IMR-90 (cell line): Measurements from ENCODE around the gene DAB2. TPM values are rescaled to one million over a fixed set of nuclear protein-coding genes. Genes with fewer than 3 reads are reported as not detected.

Source experiments
- ATAC-seq: fragments of 200-7000 bp; cut with Tn5 transposase; 2 replicates; pipeline ENCODE4 v1.9.1; 2020; ENCODE audit warnings: low read depth, mild to moderate bottlenecking, moderate library complexity
- BruUV-seq: library from RNA; stranded (reverse); fragments of 400-500 nt; replicated peaks from 2 replicates; lab custom pipeline; 2021; lab: Mats Ljungman, UMichigan
- CTCF ChIA-PET: fragments of 300-600 bp; formaldehyde crosslinking; extraction: SDS; loops from one replicate; lab custom pipeline; 2021; ENCODE audit warnings: antibody characterized with exemption; lab: Yijun Ruan, JAX
- POLR2A ChIA-PET: fragments of 300-600 bp; sonication (Branson Sonifier 250); formaldehyde crosslinking; loops from one replicate; lab custom pipeline; 2022; ENCODE audit warnings: antibody characterized with exemption; ENCODE audit not compliant: unreplicated experiment; lab: Charles Lee
- DNase-seq: peaks from one replicate; pipeline ENCODE4 v3.0.0; 2013
- H2AFZ ChIP-seq: replicated peaks from 2 replicates; pipeline ENCODE3; 2013; ENCODE audit warnings: low read length, mild to moderate bottlenecking; ENCODE audit not compliant: poor library complexity
- H2AK5ac ChIP-seq: 2 replicates; pipeline ENCODE4 v1.6.1; 2013; ENCODE audit warnings: low read depth, low read length, inconsistent platforms
- H2AK9ac ChIP-seq: replicated peaks from 2 replicates; pipeline ENCODE3; 2013; ENCODE audit warnings: mild to moderate bottlenecking, low read depth, low read length, moderate library complexity; ENCODE audit not compliant: poor library complexity
- H2BK120ac ChIP-seq: 2 replicates; pipeline ENCODE4 v1.6.1; 2013; ENCODE audit warnings: low read depth, low read length, inconsistent platforms
- H2BK15ac ChIP-seq: 3 replicates; pipeline ENCODE4 v1.6.1; 2013; ENCODE audit warnings: low read depth, low read length, inconsistent platforms
- H2BK20ac ChIP-seq: 2 replicates; pipeline ENCODE4 v1.6.1; 2013; ENCODE audit warnings: low read depth, mild to moderate bottlenecking, inconsistent platforms, low read length, moderate library complexity
- H2BK5ac ChIP-seq: 2 replicates; pipeline ENCODE4 v1.6.1; 2013; ENCODE audit warnings: mild to moderate bottlenecking, low read depth, low read length, inconsistent platforms; ENCODE audit not compliant: poor library complexity, severe bottlenecking
- H3K14ac ChIP-seq: replicated peaks from 2 replicates; pipeline ENCODE4 v1.6.1; 2013; ENCODE audit warnings: low read depth, low read length, inconsistent platforms
- H3K18ac ChIP-seq: 2 replicates; pipeline ENCODE4 v1.6.1; 2013; ENCODE audit warnings: low read depth, low read length, control low read depth
- H3K23ac ChIP-seq: 2 replicates; pipeline ENCODE4 v1.6.1; 2013; ENCODE audit warnings: low read depth, low read length, inconsistent platforms
- H3K27ac ChIP-seq: 2 replicates; pipeline ENCODE4 v1.5.1; 2013; ENCODE audit warnings: mild to moderate bottlenecking, control low read depth, low read length; ENCODE audit not compliant: insufficient read depth
- H3K27me3 ChIP-seq: 2 replicates; pipeline ENCODE4 v1.6.1; 2013; ENCODE audit warnings: low read length; ENCODE audit not compliant: control insufficient read depth, insufficient read depth
- H3K36me3 ChIP-seq: 2 replicates; pipeline ENCODE4 v1.6.1; 2013; ENCODE audit warnings: low read length, mixed read lengths; ENCODE audit not compliant: control insufficient read depth, insufficient read depth
- H3K4ac ChIP-seq: 2 replicates; pipeline ENCODE4 v1.6.1; 2013; ENCODE audit warnings: low read depth, low read length, inconsistent platforms
- H3K4me1 ChIP-seq: 2 replicates; pipeline ENCODE4 v1.6.1; 2013; ENCODE audit warnings: low read length, mixed read lengths; ENCODE audit not compliant: control insufficient read depth, insufficient read depth
- H3K4me2 ChIP-seq: 2 replicates; pipeline ENCODE4 v1.6.1; 2013; ENCODE audit warnings: low read depth, mild to moderate bottlenecking, control low read depth, low read length, moderate library complexity
- H3K4me3 ChIP-seq: 2 replicates; pipeline ENCODE4 v1.5.1; 2013; ENCODE audit warnings: low read depth, mild to moderate bottlenecking, control low read depth, low read length, moderate library complexity; ENCODE audit not compliant: insufficient read depth
- H3K56ac ChIP-seq: 2 replicates; pipeline ENCODE4 v1.6.1; 2013; ENCODE audit warnings: low read length, inconsistent platforms; ENCODE audit not compliant: insufficient read depth; ENCODE audit errors: extremely low read depth
- H3K79me1 ChIP-seq, 2 experiments: 2 replicates each; pipeline ENCODE4 v1.6.1; 2013; ENCODE audit warnings: low read length in 2 of 2, inconsistent platforms in 1 of 2, low read depth in 1 of 2
- H3K9ac ChIP-seq: 2 replicates; pipeline ENCODE4 v1.6.1; 2013; ENCODE audit warnings: low read depth, low read length, control low read depth
- H3K9me1 ChIP-seq: 2 replicates; pipeline ENCODE4 v1.6.1; 2013; ENCODE audit warnings: low read length, inconsistent platforms; ENCODE audit not compliant: insufficient read depth
- H3K9me3 ChIP-seq: 2 replicates; pipeline ENCODE4 v1.6.1; 2013; ENCODE audit warnings: low read length; ENCODE audit not compliant: control insufficient read depth, insufficient read depth
- H4K20me1 ChIP-seq: 2 replicates; pipeline ENCODE4 v1.6.1; 2013; ENCODE audit warnings: low read length, inconsistent platforms; ENCODE audit not compliant: insufficient read depth
- H4K5ac ChIP-seq: 2 replicates; pipeline ENCODE4 v1.6.1; 2013; ENCODE audit warnings: mild to moderate bottlenecking, low read depth, low read length, control low read depth
- H4K8ac ChIP-seq, 2 experiments: 2 replicates each; pipeline ENCODE4 v1.6.1; 2013; ENCODE audit warnings: low read depth in 2 of 2, low read length in 2 of 2, control low read depth in 1 of 2, inconsistent platforms in 1 of 2
- H4K91ac ChIP-seq: 2 replicates; pipeline ENCODE4 v1.6.1; 2013; ENCODE audit warnings: low read depth, low read length, inconsistent platforms; ENCODE audit not compliant: insufficient read depth
- BHLHE40 ChIP-seq: fragments of 150-350 bp; IDR thresholded peaks from 2 replicates; pipeline ENCODE4 v1.6.1; 2016; ENCODE audit warnings: mild to moderate bottlenecking, low read depth, low read length
- CEBPB ChIP-seq: IDR thresholded peaks from 2 replicates; pipeline ENCODE4 v1.6.1; 2012; ENCODE audit warnings: low read depth, low read length, improper control_type of control experiment
- CHD1 ChIP-seq: IDR thresholded peaks from 2 replicates; pipeline ENCODE4 v1.6.1; 2012; ENCODE audit warnings: low read depth, low read length, improper control_type of control experiment
- ELK1 ChIP-seq: fragments of 150-350 bp; IDR thresholded peaks from 2 replicates; pipeline ENCODE4 v1.6.1; 2016; ENCODE audit warnings: low read depth, mild to moderate bottlenecking, low read length, moderate library complexity, borderline replicate concordance
- FOS ChIP-seq: fragments of 150-350 bp; IDR thresholded peaks from 2 replicates; pipeline ENCODE4 v1.6.1; 2016; ENCODE audit warnings: low read depth, low read length
- MAFK ChIP-seq: IDR thresholded peaks from 2 replicates; pipeline ENCODE4 v1.6.1; 2012; ENCODE audit warnings: low read depth, low read length, improper control_type of control experiment
- MAZ ChIP-seq: IDR thresholded peaks from 2 replicates; pipeline ENCODE4 v1.6.1; 2012; ENCODE audit warnings: low read depth, mild to moderate bottlenecking, low read length, improper control_type of control experiment, moderate library complexity, borderline replicate concordance
- MXI1 ChIP-seq: IDR thresholded peaks from 2 replicates; pipeline ENCODE4 v1.6.1; 2012; ENCODE audit warnings: low read depth, mild to moderate bottlenecking, low read length, moderate library complexity, borderline replicate concordance
- NFE2L2 ChIP-seq: fragments of 150-350 bp; IDR thresholded peaks from 2 replicates; pipeline ENCODE4 v1.6.1; 2016; ENCODE audit warnings: low read depth, mild to moderate bottlenecking, low read length
- POLR2A ChIP-seq: IDR thresholded peaks from 2 replicates; pipeline ENCODE4 v1.6.1; 2012; ENCODE audit warnings: mild to moderate bottlenecking, low read depth, low read length
- RAD21 ChIP-seq: IDR thresholded peaks from 2 replicates; pipeline ENCODE4 v1.6.1; 2012; ENCODE audit warnings: low read length, improper control_type of control experiment
- RCOR1 ChIP-seq: IDR thresholded peaks from 2 replicates; pipeline ENCODE4 v1.6.1; 2012; ENCODE audit warnings: mild to moderate bottlenecking, low read length, improper control_type of control experiment; ENCODE audit not compliant: insufficient replicate concordance
- RFX5 ChIP-seq: IDR thresholded peaks from 2 replicates; pipeline ENCODE4 v1.8.0; 2012; ENCODE audit warnings: low read depth, mild to moderate bottlenecking, low read length, moderate library complexity
- SMC3 ChIP-seq: fragments of 150-350 bp; IDR thresholded peaks from 2 replicates; pipeline ENCODE4 v1.6.1; 2016; ENCODE audit warnings: low read depth, mild to moderate bottlenecking, antibody characterized with exemption, low read length, moderate library complexity
- USF2 ChIP-seq: fragments of 150-350 bp; IDR thresholded peaks from 2 replicates; pipeline ENCODE4 v1.6.1; 2017; ENCODE audit warnings: mild to moderate bottlenecking, antibody characterized with exemption, low read length, low read depth
- WGBS, 2 experiments: methylation state at CpG; one replicate each; pipeline versions ENCODE4 v1.1.5 to v1.1.7; 2013; ENCODE audit warnings: missing lambda C conversion rate in 2 of 2; ENCODE audit not compliant: insufficient read length in 1 of 2; ENCODE audit errors: extremely low coverage in 2 of 2; 5-methylcytosine and 5-hydroxymethylcytosine counted together
- dilution Hi-C: fragments of 300-500 bp; cut with HindIII; formaldehyde crosslinking; loops from one replicate; pipeline ENCODE4 v1.14.3; 2018; ENCODE audit warnings: low sequenced_read_pairs; ENCODE audit not compliant: unreplicated experiment
- in situ Hi-C: fragments of 300-500 bp; cut with MboI; formaldehyde crosslinking; loops from 3 replicates; pipeline ENCODE4 v1.14.3; 2019; ENCODE audit warnings: low sequenced_read_pairs, inconsistent platforms, mixed read lengths
- intact Hi-C: fragments of 100-400 bp; cut with micrococcal nuclease; formaldehyde crosslinking; loops from 2 replicates; pipeline ENCODE4 v1.10.0; 2022
- polyA plus RNA-seq, 3 experiments: library from polyadenylated mRNA; depleted of rRNA; stranded (reverse); fragments of >200 nt; gene quantifications; 2 replicates each; pipeline ENCODE4 v1.2.3, GENCODE V29; 2012; ENCODE audit warnings: low replicate concordance in 1 of 3
- total RNA-seq: library from RNA; depleted of rRNA; stranded (reverse); fragments of >200 nt; gene quantifications from 2 replicates; pipeline ENCODE4 v1.2.3, GENCODE V29; 2012
- TF ChIP-seq, protein P1 (sequence below): conservative IDR thresholded peaks from 2 replicates; pipeline ENCODE4 v1.5.1; 2012; ENCODE audit warnings: mild to moderate bottlenecking, low read depth, low read length, improper control_type of control experiment

Gene DAB2
- total and polyA plus RNA-seq, 2 of the 4 experiments (the other 2 are of a cell fraction): 50.0 to 101 TPM

- no peaks in the 10 kb centered on the region for H3K4me1 ChIP-seq
- H3K14ac ChIP-seq: no peak overlapping the region
- H2BK20ac ChIP-seq: no peak overlapping the region
- H2AFZ ChIP-seq: no peak overlapping the region
- H3K4me3 ChIP-seq: no peak overlapping the region
- in situ Hi-C loops (loop anchor here (25.0 kb wide), 1 partner anchor 936 kb away; no protein-coding TSS in a partner anchor), intact Hi-C loops (no loop called here), dilution Hi-C loops (no loop called here)
- no peaks in the 10 kb centered on the region for H3K36me3 ChIP-seq
- H4K91ac ChIP-seq: no peak overlapping the region
- no peak overlapping the region for H3K4me2 ChIP-seq
- no peak overlapping the region for H3K18ac ChIP-seq
- no peak overlapping the region for H2BK5ac ChIP-seq
- no peak overlapping the region for H3K56ac ChIP-seq
- ChIA-PET CTCF (no interaction called here), POLR2A (no interaction called here)
- no peak for DNase-seq
- H4K20me1 ChIP-seq: no peaks in the 10 kb centered on the region
- no peak overlapping the region for H2AK5ac ChIP-seq
- no peaks in the 10 kb centered on the region for H3K79me1 ChIP-seq
- no peak overlapping the region for H4K5ac ChIP-seq
- no peak for ATAC-seq
- H2BK15ac ChIP-seq: no peak overlapping the region
- H3K9ac ChIP-seq: no peak overlapping the region
- H3K23ac ChIP-seq: no peak overlapping the region
- no peak overlapping the region for H2BK120ac ChIP-seq
- H4K8ac ChIP-seq: no peak overlapping the region
- TF ChIP-seq ELK1 (no peak), BHLHE40 (no peak), SMC3 (no peak), CHD1 (no peak), POLR2A (no peak), RAD21 (no peak), FOS (no peak), MAZ (no peak), MAFK (no peak), RFX5 (no peak), NFE2L2 (no peak), RCOR1 (no peak), MXI1 (no peak), CEBPB (no peak), USF2 (no peak)
- TF ChIP-seq, protein P1, sequence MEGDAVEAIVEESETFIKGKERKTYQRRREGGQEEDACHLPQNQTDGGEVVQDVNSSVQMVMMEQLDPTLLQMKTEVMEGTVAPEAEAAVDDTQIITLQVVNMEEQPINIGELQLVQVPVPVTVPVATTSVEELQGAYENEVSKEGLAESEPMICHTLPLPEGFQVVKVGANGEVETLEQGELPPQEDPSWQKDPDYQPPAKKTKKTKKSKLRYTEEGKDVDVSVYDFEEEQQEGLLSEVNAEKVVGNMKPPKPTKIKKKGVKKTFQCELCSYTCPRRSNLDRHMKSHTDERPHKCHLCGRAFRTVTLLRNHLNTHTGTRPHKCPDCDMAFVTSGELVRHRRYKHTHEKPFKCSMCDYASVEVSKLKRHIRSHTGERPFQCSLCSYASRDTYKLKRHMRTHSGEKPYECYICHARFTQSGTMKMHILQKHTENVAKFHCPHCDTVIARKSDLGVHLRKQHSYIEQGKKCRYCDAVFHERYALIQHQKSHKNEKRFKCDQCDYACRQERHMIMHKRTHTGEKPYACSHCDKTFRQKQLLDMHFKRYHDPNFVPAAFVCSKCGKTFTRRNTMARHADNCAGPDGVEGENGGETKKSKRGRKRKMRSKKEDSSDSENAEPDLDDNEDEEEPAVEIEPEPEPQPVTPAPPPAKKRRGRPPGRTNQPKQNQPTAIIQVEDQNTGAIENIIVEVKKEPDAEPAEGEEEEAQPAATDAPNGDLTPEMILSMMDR: no peak
- H3K27ac ChIP-seq: no peak overlapping the region
- no peaks in the 10 kb centered on the region for H3K9me3 ChIP-seq
- H2AK9ac ChIP-seq: no peak overlapping the region
- no peak overlapping the region for H3K4ac ChIP-seq
- no TSS peak for BruUV-seq
- no peaks in the 10 kb centered on the region for H3K9me1 ChIP-seq
- H3K27me3 ChIP-seq: peaks cover 5% of the 10 kb centered on the region; the same call in 1 of the 2 replicates
- WGBS, 2 experiments: no CpG with 5 or more reads among the region's 3 CpGs
Measured at GRCh38 chr5:39323542-39323941, 101.2 kb downstream of the DAB2 start.
